T-helper 1 cell (primary cell): ENCODE data around the gene HPF1.
"Not testable (repeated sequence)": the region's sequence is repeated elsewhere in the genome, so short reads cannot be mapped to it uniquely, and the experiment has no call there.

Source experiments
- DNase-seq, 5 donors: peaks; one replicate each; pipeline ENCODE4 v3.0.0-alpha.2; 2012 to 2020

The HPF1 gene

GRCh38 chr4:169738604-169739003 is 19.1 kb downstream of the HPF1 start:
- not testable (repeated sequence) for DNase-seq

- no peak for DNase-seq
Measured at GRCh38 chr4:169730564-169730963, 27.2 kb downstream of the HPF1 start.

GRCh38 chr4:169727616-169728015 is 30.1 kb downstream of the HPF1 start:
- no peak for DNase-seq

GRCh38 chr4:169724260-169724659 is 33.5 kb downstream of the HPF1 start:
- DNase-seq: no peak

- no peak for DNase-seq
Measured at GRCh38 chr4:169723207-169723965, 34.4 kb downstream of the HPF1 start.

- DNase-seq: no peak
Measured at GRCh38 chr4:169720529-169720928, 37.2 kb downstream of the HPF1 start.

GRCh38 chr4:169716677-169717076 is 41.1 kb downstream of the HPF1 start:
- DNase-seq: no peak

- no peak for DNase-seq
Measured at GRCh38 chr4:169715826-169716225, 41.9 kb downstream of the HPF1 start.

GRCh38 chr4:169707958-169708643 is 49.6 kb downstream of the HPF1 start:
- no peak for DNase-seq

GRCh38 chr4:169698331-169698730 is 59.4 kb downstream of the HPF1 start:
- DNase-seq: no peak

- DNase-seq: no peak
Measured at GRCh38 chr4:169690787-169691186, 67.0 kb downstream of the HPF1 start.

GRCh38 chr4:169689681-169690080 is 68.1 kb downstream of the HPF1 start:
- no peak for DNase-seq

GRCh38 chr4:169682372-169683047 is 75.2 kb downstream of the HPF1 start:
- DNase-seq: no peak
